Osteoblast (primary cell): ENCODE measurements around the gene MAP4K4. TPM values are rescaled to one million over a fixed set of nuclear protein-coding genes. Genes with fewer than 3 reads are reported as not detected.

Source experiments
- DNase-seq: peaks from one replicate; pipeline ENCODE4 v3.0.0; 2011; ENCODE audit warnings: low spot score, mixed read lengths; ENCODE audit not compliant: insufficient read length; ENCODE audit errors: missing footprints
- H2AFZ ChIP-seq: 2 replicates; pipeline ENCODE4 v1.6.0; 2011; ENCODE audit warnings: mild to moderate bottlenecking, low read length
- H3K27ac ChIP-seq: 2 replicates; pipeline ENCODE4 v1.5.1; 2011; ENCODE audit warnings: mild to moderate bottlenecking, low read depth, low read length, moderate library complexity
- H3K27me3 ChIP-seq: 2 replicates; pipeline ENCODE4 v1.6.0; 2012; ENCODE audit warnings: mild to moderate bottlenecking, control low read depth, inconsistent platforms, low read length, moderate library complexity; ENCODE audit not compliant: insufficient read depth
- H3K36me3 ChIP-seq: 2 replicates; pipeline ENCODE4 v1.5.1; 2011; ENCODE audit warnings: mild to moderate bottlenecking, low read length, control low read depth, moderate library complexity; ENCODE audit not compliant: insufficient read depth
- H3K4me1 ChIP-seq: 2 replicates; pipeline ENCODE4 v1.5.1; 2011; ENCODE audit warnings: mild to moderate bottlenecking, low read length, control low read depth, moderate library complexity; ENCODE audit not compliant: insufficient read depth
- H3K4me2 ChIP-seq: 2 replicates; pipeline ENCODE4 v1.6.0; 2011; ENCODE audit warnings: mild to moderate bottlenecking, low read length; ENCODE audit not compliant: insufficient read depth
- H3K4me3 ChIP-seq: fragments of 200-600 bp; sonication (generic); 3 replicates; pipeline ENCODE4 v1.5.1; 2012; ENCODE audit warnings: mild to moderate bottlenecking, low read length, inconsistent platforms; ENCODE audit not compliant: insufficient read depth
- H3K79me2 ChIP-seq: 2 replicates; pipeline ENCODE4 v1.6.0; 2012; ENCODE audit warnings: mild to moderate bottlenecking, low read length, control low read depth, inconsistent platforms; ENCODE audit not compliant: insufficient read depth
- H3K9me3 ChIP-seq: 2 replicates; pipeline ENCODE4 v1.5.1; 2011; ENCODE audit warnings: low read depth, low read length, control low read depth
- H4K20me1 ChIP-seq: 2 replicates; pipeline ENCODE4 v1.6.0; 2012; ENCODE audit warnings: mild to moderate bottlenecking, low read length, control low read depth; ENCODE audit not compliant: insufficient read depth
- CTCF ChIP-seq: IDR thresholded peaks from 2 replicates; pipeline ENCODE4 v1.5.1; 2011; ENCODE audit warnings: mild to moderate bottlenecking, low read depth, low read length, moderate library complexity; ENCODE audit errors: extremely low read depth
- total RNA-seq: library from RNA; depleted of rRNA; stranded (reverse); fragments of >200 nt; gene quantifications from 2 replicates; pipeline ENCODE4 v1.2.3, GENCODE V29; 2012

Gene MAP4K4
- total RNA-seq, 1 donor: 231 TPM

GRCh38 chr2:101678379-101678778 is 19.1 kb upstream of the MAP4K4 start:
- H3K36me3 ChIP-seq: no peaks in the 10 kb centered on the region
- no peak overlapping the region for H2AFZ ChIP-seq
- H3K4me2 ChIP-seq: no peak overlapping the region
- no peak overlapping the region for H3K4me3 ChIP-seq
- no peaks in the 10 kb centered on the region for H3K9me3 ChIP-seq
- no peak for DNase-seq
- H3K27ac ChIP-seq: no peak overlapping the region
- no peaks in the 10 kb centered on the region for H3K27me3 ChIP-seq
- peaks cover 13% of the 10 kb centered on the region for H3K4me1 ChIP-seq
- TF ChIP-seq CTCF: no peak
- H4K20me1 ChIP-seq: no peaks in the 10 kb centered on the region
- H3K79me2 ChIP-seq: no peaks in the 10 kb centered on the region

- Histone ChIP-seq H3K4me3 (no peak overlapping the region), H3K4me2 (peak overlapping the region; percentile 30), H3K79me2 (no peaks in the 10 kb centered on the region), H3K9me3 (no peaks in the 10 kb centered on the region), H3K27ac (no peak overlapping the region), H2AFZ (no peak overlapping the region), H3K36me3 (no peaks in the 10 kb centered on the region), H3K4me1 (peaks cover 13% of the 10 kb centered on the region), H4K20me1 (no peaks in the 10 kb centered on the region), H3K27me3 (no peaks in the 10 kb centered on the region)
- no peak for TF ChIP-seq CTCF
- no peak for DNase-seq
Measured at GRCh38 chr2:101679037-101679726, 18.3 kb upstream of the MAP4K4 start.

GRCh38 chr2:101679801-101680487 is 17.6 kb upstream of the MAP4K4 start:
- H3K4me1 ChIP-seq: peaks cover 13% of the 10 kb centered on the region
- peak overlapping the region; percentile 30 for H3K4me2 ChIP-seq
- no peaks in the 10 kb centered on the region for H4K20me1 ChIP-seq
- no peak overlapping the region for H3K27ac ChIP-seq
- no peak overlapping the region for H2AFZ ChIP-seq
- no peaks in the 10 kb centered on the region for H3K27me3 ChIP-seq
- no peak for TF ChIP-seq CTCF
- no peaks in the 10 kb centered on the region for H3K9me3 ChIP-seq
- H3K4me3 ChIP-seq: no peak overlapping the region
- no peaks in the 10 kb centered on the region for H3K36me3 ChIP-seq
- DNase-seq: peak; percentile 63
- no peaks in the 10 kb centered on the region for H3K79me2 ChIP-seq

- Histone ChIP-seq H3K4me1 (peaks cover 13% of the 10 kb centered on the region), H3K4me3 (no peak overlapping the region), H3K4me2 (no peak overlapping the region), H3K27ac (no peak overlapping the region), H3K9me3 (no peaks in the 10 kb centered on the region), H4K20me1 (no peaks in the 10 kb centered on the region), H3K79me2 (no peaks in the 10 kb centered on the region), H3K36me3 (no peaks in the 10 kb centered on the region), H3K27me3 (no peaks in the 10 kb centered on the region), H2AFZ (no peak overlapping the region)
- no peak for DNase-seq
- TF ChIP-seq CTCF: no peak
Measured at GRCh38 chr2:101682311-101682710, 15.2 kb upstream of the MAP4K4 start.
